Memory B cell (primary cell): ENCODE measurements around the gene CCT8L2.
"Not testable (repeated sequence)": the region's sequence is repeated elsewhere in the genome, so short reads cannot be mapped to it uniquely, and the experiment has no call there.

Source experiments
- ATAC-seq: fragments of 150-1000 bp; cut with Tn5 transposase; 2 replicates; pipeline ENCODE4 v1.10.0; 2021; ENCODE audit warnings: low read depth, mild to moderate bottlenecking, moderate library complexity
- DNase-seq, 2 donors: peaks; one replicate each; pipeline ENCODE4 v3.0.0; 2022; ENCODE audit warnings: low spot score in 2 of 2
- H3K27ac Mint-ChIP-seq: one replicate; pipeline ENCODE4 v1.8.0; 2022; ENCODE audit warnings: mild to moderate bottlenecking, moderate library complexity, mixed read lengths
- H3K27me3 Mint-ChIP-seq: one replicate; pipeline ENCODE4 v1.8.0; 2022; ENCODE audit warnings: mixed read lengths
- H3K36me3 Mint-ChIP-seq: one replicate; pipeline ENCODE4 v1.8.0; 2022; ENCODE audit warnings: mild to moderate bottlenecking, mixed read lengths
- H3K4me1 Mint-ChIP-seq: one replicate; pipeline ENCODE4 v1.8.0; 2022; ENCODE audit warnings: mixed read lengths
- H3K4me3 Mint-ChIP-seq: one replicate; pipeline ENCODE4 v1.8.0; 2022; ENCODE audit warnings: mild to moderate bottlenecking, moderate library complexity, mixed read lengths
- H3K9me3 Mint-ChIP-seq: one replicate; pipeline ENCODE4 v1.8.0; 2022; ENCODE audit warnings: mixed read lengths

CCT8L2 gene

DNA sequence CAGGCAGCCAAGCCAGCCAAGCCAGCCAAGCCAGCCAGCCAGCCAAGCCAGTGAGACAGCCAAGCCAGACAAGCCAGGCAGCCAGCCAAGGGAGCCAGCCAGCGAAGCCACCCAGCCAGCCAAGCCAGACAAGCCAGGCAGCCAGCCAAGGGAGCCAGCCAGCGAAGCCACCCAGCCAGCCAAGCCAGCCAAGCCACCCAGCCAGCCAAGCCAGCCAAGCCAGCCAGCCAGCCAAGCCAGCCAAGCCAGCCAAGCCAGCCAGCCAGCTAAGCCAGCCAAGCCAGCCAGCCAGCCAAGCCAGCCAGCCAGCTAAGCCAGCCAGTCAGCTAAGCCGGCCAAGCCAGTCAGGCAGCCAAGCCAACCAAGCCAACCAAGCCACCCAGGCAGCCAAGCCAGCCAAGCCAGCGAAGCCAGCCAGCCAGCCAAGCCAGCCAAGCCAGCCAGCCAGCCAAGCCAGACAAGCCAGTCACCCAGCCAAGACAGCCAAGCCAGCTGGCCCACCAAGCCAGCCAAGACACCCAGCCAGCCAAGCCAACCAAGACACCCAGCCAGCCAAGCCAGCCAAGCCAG lies 34.1 kb downstream of the CCT8L2 start:
- H3K27me3 Mint-ChIP-seq, H3K9me3 Mint-ChIP-seq, H3K27ac Mint-ChIP-seq, H3K36me3 Mint-ChIP-seq, H3K4me3 Mint-ChIP-seq, ATAC-seq, DNase-seq, H3K4me1 Mint-ChIP-seq: not testable (repeated sequence)

GRCh38 chr22:16557511-16557910 lies 35.1 kb downstream of the CCT8L2 start:
- H3K27ac Mint-ChIP-seq, H3K27me3 Mint-ChIP-seq, ATAC-seq, H3K9me3 Mint-ChIP-seq, H3K4me1 Mint-ChIP-seq, DNase-seq, H3K4me3 Mint-ChIP-seq, H3K36me3 Mint-ChIP-seq: not testable (repeated sequence)

GRCh38 chr22:16555077-16555994 lies 37.3 kb downstream of the CCT8L2 start:
- H3K4me1 Mint-ChIP-seq, ATAC-seq, H3K36me3 Mint-ChIP-seq, H3K27ac Mint-ChIP-seq, DNase-seq, H3K27me3 Mint-ChIP-seq, H3K9me3 Mint-ChIP-seq, H3K4me3 Mint-ChIP-seq: not testable (repeated sequence)

GRCh38 chr22:16543310-16543709 lies 49.3 kb downstream of the CCT8L2 start:
- ATAC-seq, H3K36me3 Mint-ChIP-seq, H3K4me3 Mint-ChIP-seq, H3K4me1 Mint-ChIP-seq, H3K27ac Mint-ChIP-seq, H3K9me3 Mint-ChIP-seq, DNase-seq, H3K27me3 Mint-ChIP-seq: not testable (repeated sequence)
